Esophagus (tissue), 2 donors: ENCODE results near the gene WDR59. TPM values are rescaled to one million over a fixed set of nuclear protein-coding genes. Genes with fewer than 3 reads are reported as not detected.
A peak's percentile ranks its signal among the peaks of the same experiment; 100 is the strongest.

Experiments used
- H3K27ac ChIP-seq, 2 donors: one replicate each; pipeline ENCODE4 v1.5.1; 2013; ENCODE audit warnings: low read depth in 2 of 2, mild to moderate bottlenecking in 2 of 2, inconsistent platforms in 1 of 2, low read length in 1 of 2, moderate library complexity in 1 of 2
- H3K27me3 ChIP-seq, 2 donors: one replicate each; pipeline ENCODE4 v1.6.1; 2013; ENCODE audit warnings: low read length in 2 of 2, control low read depth in 1 of 2, mild to moderate bottlenecking in 1 of 2; ENCODE audit not compliant: insufficient read depth in 2 of 2, control insufficient read depth in 1 of 2
- H3K36me3 ChIP-seq, 2 donors: one replicate each; pipeline ENCODE4 v1.6.1; 2013; ENCODE audit warnings: low read length in 1 of 2; ENCODE audit not compliant: control insufficient read depth in 2 of 2, insufficient read depth in 2 of 2
- H3K4me1 ChIP-seq, 2 donors: one replicate each; pipeline ENCODE4 v1.6.1; 2013; ENCODE audit warnings: low read length in 1 of 2; ENCODE audit not compliant: control insufficient read depth in 2 of 2, insufficient read depth in 2 of 2
- H3K4me3 ChIP-seq, 2 donors: one replicate each; pipeline ENCODE4 v1.5.1; 2013; ENCODE audit warnings: low read length in 2 of 2, mild to moderate bottlenecking in 2 of 2, low read depth in 1 of 2, moderate library complexity in 1 of 2
- H3K9me3 ChIP-seq, 2 donors: one replicate each; pipeline ENCODE4 v1.6.1; 2013; ENCODE audit warnings: mild to moderate bottlenecking in 2 of 2, low read depth in 1 of 2, low read length in 1 of 2, moderate library complexity in 1 of 2; ENCODE audit not compliant: control insufficient read depth in 2 of 2, insufficient read depth in 1 of 2
- WGBS, 2 donors: extraction: QIAGEN DNeasy Blood & Tissue Kit; methylation state at CpG; one replicate each; pipeline ENCODE4 v1.1.7; 2013; 5-methylcytosine and 5-hydroxymethylcytosine counted together
- polyA plus RNA-seq, 2 donors: library from polyadenylated mRNA; stranded (reverse); fragments of 200-250 nt; gene quantifications; one replicate each; pipeline ENCODE4 v1.2.3, GENCODE V29; 2013
- donor health status: healthy with polysubstance abuse.
- donor health status: Bipolar disorder and iron deficiency.

Gene WDR59
- polyA plus RNA-seq, 2 donors = 16.1 to 27.6 TPM

DNA sequence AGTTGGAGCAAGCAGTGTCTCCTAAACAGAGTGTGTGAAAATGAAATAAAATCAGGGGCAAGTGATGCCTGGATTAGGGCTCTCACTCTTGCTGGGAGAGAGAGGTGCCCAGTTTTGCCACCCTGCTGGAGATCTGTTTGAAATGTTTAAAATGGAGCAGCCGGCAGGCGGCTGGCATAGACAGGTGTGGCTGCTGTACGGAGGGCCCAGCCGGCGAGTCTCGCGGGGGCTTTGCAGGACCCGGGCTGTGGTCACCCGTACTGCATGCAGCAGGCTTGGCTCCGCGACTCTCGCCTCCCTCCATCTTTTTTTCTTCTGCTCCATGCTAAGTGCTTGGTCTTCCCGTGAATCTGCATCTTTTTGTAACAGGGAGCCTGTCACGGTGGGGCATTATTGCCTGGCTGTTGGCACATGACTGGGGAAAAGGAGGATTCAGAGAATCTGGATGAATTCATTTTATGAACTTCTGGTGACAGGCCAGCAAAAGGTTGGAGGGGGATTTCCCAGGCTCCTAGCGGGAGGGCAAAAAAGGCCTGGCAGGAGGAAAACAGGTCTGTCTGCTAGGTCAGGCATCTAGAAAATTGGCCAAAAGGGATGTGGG, 15.7 kb upstream of the WDR59 start:
- Histone ChIP-seq H3K9me3 (no peaks in the 10 kb centered on the region), H3K27ac (peak overlapping the region in 1 of 2 donors; percentile 93), H3K4me3 (peak overlapping the region; percentile 79 to 95), H3K36me3 (no peaks in the 10 kb centered on the region), H3K27me3 (no peaks in the 10 kb centered on the region), H3K4me1 (peaks cover 2 to 8% of the 10 kb centered on the region in 2 donors)
- 10 to 15% methylated on average over 15 of the region's 15 CpGs for WGBS, 2 donors

DNA sequence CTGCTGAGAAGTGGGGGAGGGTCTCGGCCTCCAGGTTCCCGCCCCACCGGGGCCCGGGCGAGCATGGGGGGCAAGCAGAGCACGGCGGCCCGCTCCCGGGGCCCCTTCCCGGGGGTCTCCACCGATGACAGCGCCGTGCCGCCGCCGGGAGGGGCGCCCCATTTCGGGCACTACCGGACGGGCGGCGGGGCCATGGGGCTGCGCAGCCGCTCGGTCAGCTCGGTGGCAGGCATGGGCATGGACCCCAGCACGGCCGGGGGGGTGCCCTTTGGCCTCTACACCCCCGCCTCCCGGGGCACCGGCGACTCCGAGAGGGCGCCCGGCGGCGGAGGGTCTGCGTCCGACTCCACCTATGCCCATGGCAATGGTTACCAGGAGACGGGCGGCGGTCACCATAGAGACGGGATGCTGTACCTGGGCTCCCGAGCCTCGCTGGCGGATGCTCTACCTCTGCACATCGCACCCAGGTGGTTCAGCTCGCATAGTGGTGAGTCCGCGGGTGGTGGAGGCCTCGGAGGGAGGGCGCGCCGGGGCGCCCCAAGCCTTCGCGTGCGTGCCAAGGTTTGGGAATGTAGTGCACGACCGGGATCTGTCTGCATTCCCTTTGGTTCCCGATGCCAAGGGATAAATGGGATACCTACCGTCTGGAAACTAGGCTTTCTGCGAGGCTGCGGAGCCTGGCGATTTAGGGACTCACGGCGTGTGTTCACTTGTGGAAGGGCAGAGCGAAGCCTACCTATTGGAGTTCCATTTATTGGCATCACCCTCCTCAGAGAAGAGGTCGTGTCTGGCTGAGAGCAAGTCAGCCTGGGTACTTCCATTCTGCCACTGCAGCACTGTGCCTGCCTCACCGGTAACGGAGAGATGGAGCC, 14.9 kb upstream of the WDR59 start:
- Histone ChIP-seq H3K4me1 (peaks cover 2 to 8% of the 10 kb centered on the region in 2 donors), H3K36me3 (no peaks in the 10 kb centered on the region)

DNA sequence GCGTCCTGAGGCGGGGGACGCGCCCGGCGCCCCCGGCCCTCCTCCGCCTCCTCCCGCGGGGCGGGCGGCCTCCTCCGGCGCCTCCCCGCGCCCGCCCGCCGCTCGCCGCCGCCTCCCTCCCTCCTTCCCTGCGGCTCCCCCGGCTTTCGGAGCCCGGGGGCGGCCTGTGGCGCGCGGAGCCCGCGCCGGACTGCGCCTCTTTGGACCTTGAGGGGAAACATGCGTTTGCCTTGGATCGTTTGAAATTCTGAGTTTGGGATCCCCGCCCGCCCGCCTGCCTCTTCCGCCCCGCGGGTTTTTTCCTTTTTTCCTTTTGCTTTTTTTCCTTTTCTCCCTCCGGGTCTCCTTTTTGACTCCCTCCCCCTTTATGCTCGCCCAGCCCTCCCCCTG, 14.3 kb upstream of the WDR59 start:
- H3K4me1 ChIP-seq = peaks cover 2 to 8% of the 10 kb centered on the region in 2 donors
- peak overlapping the region; percentile 79 to 95 for H3K4me3 ChIP-seq
- no peaks in the 10 kb centered on the region for H3K9me3 ChIP-seq
- 0 to 1% methylated on average over 21 to 44 of the region's 44 CpGs for WGBS, 2 donors
- H3K36me3 ChIP-seq = no peaks in the 10 kb centered on the region
- no peaks in the 10 kb centered on the region for H3K27me3 ChIP-seq
- peak overlapping the region; percentile 91 to 93 for H3K27ac ChIP-seq

More for the DNA sequence above, 14.9 kb upstream of the WDR59 start:
- Histone ChIP-seq H3K27ac (peak overlapping the region; percentile 91 to 93), H3K9me3 (no peaks in the 10 kb centered on the region), H3K4me3 (peak overlapping the region; percentile 79 to 95), H3K27me3 (no peaks in the 10 kb centered on the region)
- WGBS, 2 donors = 1% methylated on average over 69 to 71 of the region's 71 CpGs

DNA sequence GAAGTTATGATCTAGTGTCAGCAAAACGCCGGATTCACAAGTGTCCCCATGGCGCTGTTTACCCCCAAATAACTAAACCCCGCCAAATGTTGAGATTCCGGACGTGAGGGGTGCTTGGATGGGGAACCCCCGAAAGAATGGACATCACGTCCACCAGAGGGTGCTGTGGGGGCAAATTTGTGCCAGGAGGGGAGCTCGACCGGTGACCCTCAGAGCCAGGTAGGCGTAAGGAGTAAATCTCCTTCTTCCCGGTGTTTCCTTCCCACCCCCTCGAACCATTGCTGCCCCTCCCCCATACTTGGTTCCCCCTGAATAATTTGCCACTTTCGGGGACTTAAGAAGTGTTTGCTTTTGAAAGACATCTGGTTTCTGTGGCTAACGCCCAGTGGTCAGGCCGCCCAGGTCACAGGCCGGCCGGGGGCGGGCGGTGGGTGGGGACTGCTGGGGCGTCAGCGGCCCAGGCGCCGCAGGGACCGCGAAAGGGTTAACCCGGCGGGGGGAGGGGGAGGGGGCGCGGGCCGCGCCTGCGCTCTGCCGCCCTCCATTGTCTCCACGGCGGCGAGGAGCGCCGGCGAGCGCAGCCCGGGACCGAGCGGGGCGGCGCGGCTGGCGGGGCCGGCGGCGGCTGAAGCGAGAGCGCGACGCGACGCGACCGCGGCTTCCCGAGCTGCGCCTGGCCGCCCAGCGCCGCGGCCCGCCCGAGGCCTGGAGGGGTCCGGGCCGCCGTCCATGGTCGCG, 13.7 kb upstream of the WDR59 start, which contains the start of gene ZNRF1:
Gene ZNRF1 (plus strand): TSS at position 544 of the 738 bp plus-strand sequence. CDS start 648 bp downstream, outside the sequence.
- Histone ChIP-seq H3K27ac (peak within 1 kb of the TSS; percentile 91 to 93), H3K4me1 (peaks cover 0 to 8% of the 10 kb centered on the region in 2 donors), H3K4me3 (peak within 1 kb of the TSS; percentile 79 to 95), H3K36me3 (no peaks in the 10 kb centered on the region), H3K9me3 (no peaks in the 10 kb centered on the region), H3K27me3 (no peaks in the 10 kb centered on the region)
- WGBS, 2 donors = 0 to 1% methylated on average over 57 to 73 of the region's 73 CpGs

DNA sequence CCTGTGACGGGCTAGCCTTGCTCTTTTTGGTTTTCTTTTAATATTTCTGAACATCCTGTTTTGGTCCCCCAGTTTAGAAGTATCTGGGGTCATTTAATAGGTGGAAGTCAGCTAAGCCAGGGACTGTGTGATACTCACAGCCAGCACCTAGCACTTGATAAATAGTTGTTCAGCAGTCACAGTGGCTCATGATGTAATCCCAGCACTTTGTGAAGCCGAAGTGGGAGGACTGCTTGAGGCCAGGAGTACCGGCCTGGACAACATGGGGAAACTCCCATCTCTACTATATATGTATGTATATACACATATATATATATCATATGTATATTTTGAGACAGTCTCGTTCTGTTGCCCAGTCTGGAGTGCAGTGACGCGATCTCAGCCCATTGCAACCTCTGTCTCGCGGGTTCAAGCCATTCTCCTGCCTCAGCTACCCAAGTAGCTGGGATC, 12.1 kb upstream of the WDR59 start:
- peak overlapping the region; percentile 19 to 40 for H3K27ac ChIP-seq
- H3K9me3 ChIP-seq = no peaks in the 10 kb centered on the region
- peaks cover 0 to 6% of the 10 kb centered on the region in 2 donors for H3K4me1 ChIP-seq
- H3K4me3 ChIP-seq = no peak overlapping the region
- no peaks in the 10 kb centered on the region for H3K36me3 ChIP-seq
- 76 to 79% methylated on average over 8 of the region's 8 CpGs for WGBS, 2 donors
- H3K27me3 ChIP-seq = no peaks in the 10 kb centered on the region

DNA sequence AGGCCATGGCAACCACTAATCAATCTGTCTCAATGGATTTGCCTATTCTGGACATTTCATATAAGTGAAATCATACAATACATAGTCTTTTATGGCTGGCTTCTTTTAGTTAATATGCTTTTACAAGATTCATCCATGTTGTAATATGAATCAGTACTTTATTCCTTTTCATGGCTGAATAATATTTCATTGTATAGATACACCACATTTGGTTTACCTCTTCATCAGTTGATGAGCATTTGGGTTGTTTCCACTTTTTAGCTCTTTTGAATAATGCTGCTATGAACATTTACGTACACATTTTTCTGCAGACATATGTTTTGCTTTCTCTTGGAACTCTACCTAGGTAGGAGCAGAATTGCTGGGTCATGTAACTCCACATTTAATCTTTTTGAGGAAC, 11.1 kb upstream of the WDR59 start:
- peaks cover 0 to 6% of the 10 kb centered on the region in 2 donors for H3K4me1 ChIP-seq
- H3K4me3 ChIP-seq = no peak overlapping the region
- H3K27ac ChIP-seq = no peak overlapping the region
- 93 to 98% methylated on average over 1 of the region's 1 CpG for WGBS, 2 donors
- H3K9me3 ChIP-seq = no peaks in the 10 kb centered on the region
- no peaks in the 10 kb centered on the region for H3K36me3 ChIP-seq
- H3K27me3 ChIP-seq = no peaks in the 10 kb centered on the region

DNA sequence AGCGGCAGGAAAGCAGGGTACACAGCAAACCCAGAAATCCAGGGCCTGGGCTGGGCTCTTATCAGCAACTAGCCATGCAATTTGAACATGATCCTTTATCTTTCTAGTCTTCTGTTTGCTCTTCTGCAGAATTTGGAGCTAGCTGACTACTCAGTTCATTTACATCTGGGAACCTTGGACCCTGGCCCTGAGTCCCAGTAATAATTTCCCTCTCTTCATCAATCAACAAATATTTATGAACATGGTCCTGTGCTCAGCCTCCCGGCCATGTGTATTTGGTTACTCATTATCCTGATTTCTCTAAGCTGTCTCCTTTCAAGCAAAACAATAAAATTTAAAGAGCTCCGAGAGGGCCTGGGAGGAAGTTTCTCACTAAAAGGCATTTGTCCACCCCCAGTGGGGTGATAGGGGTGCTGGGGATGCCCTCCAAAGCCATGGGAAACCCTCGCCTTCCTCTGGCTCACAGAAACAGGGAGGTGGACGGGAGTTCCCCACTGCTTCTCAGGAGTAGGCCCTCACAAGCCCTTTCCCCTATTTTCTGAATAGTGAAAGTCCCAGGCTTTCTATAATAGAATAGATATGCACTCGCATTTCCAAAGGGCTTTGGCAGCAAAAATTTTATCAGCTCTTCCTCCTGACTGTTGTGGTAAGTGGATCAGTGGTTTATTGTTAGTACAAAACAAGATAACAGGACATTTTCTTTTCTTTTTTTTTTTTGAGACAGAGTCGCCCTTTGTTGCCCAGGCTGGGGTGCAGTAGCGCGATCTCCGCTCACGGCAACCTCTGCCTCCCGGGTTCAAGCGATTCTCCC, 6.9 kb upstream of the WDR59 start:
- Histone ChIP-seq H3K36me3 (no peaks in the 10 kb centered on the region), H3K27me3 (no peaks in the 10 kb centered on the region), H3K4me3 (no peak overlapping the region), H3K4me1 (no peaks in the 10 kb centered on the region), H3K27ac (peak overlapping the region in 1 of 2 donors; percentile 18), H3K9me3 (no peaks in the 10 kb centered on the region)
- 66 to 79% methylated on average over 13 of the region's 13 CpGs for WGBS, 2 donors

DNA sequence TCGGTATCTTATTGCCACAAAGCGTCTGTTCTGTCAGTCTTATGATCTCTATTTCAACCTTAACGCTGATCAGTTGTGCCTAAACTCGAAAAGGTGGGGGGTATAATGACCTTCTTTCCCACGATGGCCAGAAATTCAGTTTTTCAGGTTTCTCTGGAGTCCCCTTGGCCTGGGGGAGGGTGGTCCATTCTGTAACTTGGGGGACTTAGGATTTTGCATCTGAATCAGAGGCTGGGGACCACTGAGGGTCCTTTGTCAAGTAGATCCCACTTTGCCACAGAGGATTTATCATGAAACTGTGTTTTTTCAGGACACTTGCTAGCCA, 6.3 kb upstream of the WDR59 start:
- Histone ChIP-seq H3K36me3 (no peaks in the 10 kb centered on the region), H3K27me3 (no peaks in the 10 kb centered on the region), H3K4me3 (no peak overlapping the region), H3K4me1 (no peaks in the 10 kb centered on the region), H3K27ac (no peak overlapping the region), H3K9me3 (no peaks in the 10 kb centered on the region)
- WGBS, 2 donors = 69 to 82% methylated on average over 5 of the region's 5 CpGs

DNA sequence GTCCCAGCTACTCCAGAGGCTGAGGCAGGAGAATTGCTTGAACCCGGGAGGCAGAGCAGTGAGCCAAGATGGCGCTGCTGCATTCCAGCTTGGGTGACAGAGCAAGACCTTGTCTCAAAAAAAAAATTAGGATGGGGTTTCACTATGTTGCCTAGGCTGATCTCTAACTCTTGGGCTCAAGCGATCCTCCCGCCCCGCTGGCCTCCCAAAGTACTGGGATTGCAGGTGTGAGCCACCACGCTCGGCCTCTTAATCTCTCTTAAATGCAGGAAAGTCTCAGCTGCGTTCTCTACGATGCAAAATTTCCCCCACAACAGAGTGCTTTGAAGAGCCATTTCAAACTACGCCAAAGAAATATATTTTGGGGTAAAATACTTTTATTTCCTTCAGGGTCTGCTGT, 5.9 kb upstream of the WDR59 start:
- Histone ChIP-seq H3K27me3 (no peaks in the 10 kb centered on the region), H3K36me3 (no peaks in the 10 kb centered on the region), H3K4me1 (no peaks in the 10 kb centered on the region), H3K9me3 (no peaks in the 10 kb centered on the region), H3K27ac (no peak overlapping the region), H3K4me3 (no peak overlapping the region)
- WGBS, 2 donors = 94 to 96% methylated on average over 10 of the region's 10 CpGs
